Adrenal gland (tissue), 5 donors: Measurements from ENCODE around the gene CRTC1.

Experiments
- CTCF ChIP-seq, 6 experiments: fragments of 450-650 bp in 4 of 6; fragments of 200-600 bp in 2 of 6; sonication (generic) in 1 of 6; IDR thresholded peaks; 1 replicate in 5 of 6; 2 replicates in 1 of 6; pipeline versions ENCODE4 v1.5.1 to v1.8.0; 2016 to 2021; ENCODE audit warnings: antibody characterized with exemption in 6 of 6, mild to moderate bottlenecking in 2 of 6, moderate library complexity in 1 of 6
- POLR2A ChIP-seq, 2 donors: fragments of 450-650 bp; IDR thresholded peaks; one replicate each; pipeline ENCODE4 v1.6.1; 2017; ENCODE audit warnings: antibody characterized with exemption in 2 of 2, mild to moderate bottlenecking in 2 of 2, moderate library complexity in 1 of 2
- donor health status: DM: no; HTN: no; CAD: no.

GRCh38 chr19:18685597-18686190 lies 2.2 kb downstream of the CRTC1 start:
- TF ChIP-seq CTCF (IDR thresholded peaks at IDR 0.05) = no peak
- TF ChIP-seq POLR2A (IDR thresholded peaks at IDR 0.05) = no peak
